Activated CD8-positive, alpha-beta memory T cell treated with anti-CD3 and anti-CD28 coated beads for 1 hour (primary cell): Measurements from ENCODE around the gene SARS1.

Experiments
- DNase-seq, 2 donors: peaks; one replicate each; pipeline ENCODE4 v3.0.0-alpha.2; 2020; ENCODE audit warnings: low read depth in 1 of 2; ENCODE audit errors: extremely low read depth in 1 of 2

SARS1 gene

GRCh38 chr1:109225711-109226445 is 12.2 kb downstream of the SARS1 start:
- no peak for DNase-seq

DNA sequence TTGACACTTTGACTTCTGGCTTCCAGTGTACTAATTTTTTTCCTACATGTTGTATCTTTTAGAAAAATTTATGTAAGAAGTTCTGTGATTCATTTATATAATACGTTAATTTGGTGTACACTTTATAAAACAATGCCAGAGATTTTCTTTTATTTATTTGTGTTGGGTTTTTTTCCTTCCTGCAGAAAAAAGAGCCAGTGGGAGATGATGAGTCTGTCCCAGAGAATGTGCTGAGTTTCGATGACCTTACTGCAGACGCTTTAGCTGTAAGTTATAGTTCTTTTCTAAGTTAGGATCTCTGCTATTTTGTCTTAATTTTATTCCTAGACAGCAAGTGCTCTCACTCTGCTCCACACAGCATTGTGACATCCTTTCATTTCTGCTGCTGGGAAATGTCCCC is 14.4 kb downstream of the SARS1 start:
- DNase-seq = no peak

- no peak for DNase-seq
Measured at GRCh38 chr1:109229531-109230127, 15.9 kb downstream of the SARS1 start.

- no peak for DNase-seq
Measured at GRCh38 chr1:109231066-109231465, 17.3 kb downstream of the SARS1 start.

GRCh38 chr1:109235137-109235536 is 21.4 kb downstream of the SARS1 start:
- no peak for DNase-seq

DNA sequence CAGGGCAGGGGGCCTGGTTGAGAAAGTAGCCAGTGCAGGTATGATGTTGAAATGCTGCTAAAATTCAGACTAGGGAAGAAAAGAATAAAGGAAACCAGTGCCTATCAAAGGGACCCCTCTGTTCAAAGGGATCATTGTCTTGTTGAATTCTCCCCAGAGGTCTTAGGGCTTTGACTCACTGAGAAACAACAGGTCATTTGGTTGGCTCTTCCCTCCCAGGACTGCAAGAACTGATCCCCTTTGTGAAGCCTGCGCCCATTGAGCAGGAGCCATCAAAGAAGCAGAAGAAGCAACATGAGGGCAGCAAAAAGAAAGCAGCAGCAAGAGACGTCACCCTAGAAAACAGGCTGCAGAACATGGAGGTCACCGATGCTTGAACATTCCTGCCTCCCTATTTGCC is 23.8 kb downstream of the SARS1 start:
- no peak for DNase-seq

DNA sequence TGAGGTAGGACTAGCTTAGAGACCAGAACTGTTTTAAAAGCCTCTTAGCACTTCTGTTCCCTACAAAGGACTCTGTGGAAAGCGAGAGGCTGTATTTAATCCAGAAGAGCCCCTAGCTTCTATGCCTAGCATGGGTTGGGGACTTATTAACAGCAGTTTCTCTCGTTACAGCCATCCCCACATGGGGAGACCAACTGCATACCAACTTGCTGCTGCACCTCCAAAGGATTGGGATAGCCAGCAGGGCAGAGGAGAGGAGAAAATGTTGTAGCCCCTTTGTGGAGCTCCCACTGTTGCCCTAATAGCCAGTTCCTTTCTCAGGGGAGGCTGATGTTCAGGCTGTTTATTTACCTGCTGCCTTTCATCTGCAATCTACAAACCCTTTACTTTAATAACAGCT is 24.7 kb downstream of the SARS1 start:
- no peak for DNase-seq

DNA sequence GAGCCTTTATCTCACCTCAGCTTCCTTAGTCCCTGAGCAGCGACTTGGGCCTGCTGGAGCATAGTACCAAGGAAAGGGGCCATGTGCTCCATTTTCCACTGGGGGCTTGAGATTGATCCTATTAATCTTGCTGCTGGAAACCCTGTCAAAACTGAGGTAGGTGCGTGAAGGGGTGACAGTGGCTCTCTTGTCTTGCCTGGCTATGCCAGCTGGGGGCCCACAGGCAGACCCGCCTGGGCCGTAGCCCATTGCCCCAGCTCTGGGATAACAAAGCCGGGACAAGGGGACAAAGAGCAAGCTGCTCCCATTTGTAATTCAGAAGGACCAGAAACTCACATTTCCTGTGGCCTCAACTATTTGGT is 25.3 kb downstream of the SARS1 start:
- no peak for DNase-seq

DNA sequence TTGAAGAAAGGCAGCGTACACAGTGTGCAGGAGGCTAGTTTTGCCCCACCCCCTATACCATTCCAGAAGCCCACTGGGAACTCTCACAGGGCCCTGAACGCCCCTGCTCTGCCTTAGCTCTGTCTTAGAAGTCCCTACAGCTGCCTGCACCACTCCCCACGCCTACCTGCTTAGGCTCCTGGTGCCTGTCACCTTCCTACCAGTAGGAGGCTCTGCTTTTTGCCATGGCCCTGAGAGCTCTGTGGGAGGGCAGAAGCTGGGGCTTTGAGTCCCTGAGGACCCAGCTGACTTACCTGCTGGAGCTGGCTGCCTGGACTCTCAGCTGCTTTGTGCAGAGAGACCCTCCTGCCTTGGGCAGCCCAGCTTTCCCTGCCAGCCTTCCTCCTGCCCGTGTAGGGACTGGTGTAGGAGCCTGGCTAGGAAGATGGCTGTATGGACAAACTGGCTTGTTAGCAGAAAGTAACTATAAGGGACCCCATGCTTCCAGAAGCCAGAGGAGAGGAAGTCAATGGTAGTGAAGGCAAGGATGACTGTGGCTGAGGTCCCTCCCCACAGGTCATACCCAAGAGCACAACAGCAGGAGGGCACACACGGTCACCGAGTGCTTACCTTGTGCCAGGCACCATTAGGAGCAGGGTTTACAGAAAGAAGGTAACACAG is 25.8 kb downstream of the SARS1 start:
- no peak for DNase-seq

DNA sequence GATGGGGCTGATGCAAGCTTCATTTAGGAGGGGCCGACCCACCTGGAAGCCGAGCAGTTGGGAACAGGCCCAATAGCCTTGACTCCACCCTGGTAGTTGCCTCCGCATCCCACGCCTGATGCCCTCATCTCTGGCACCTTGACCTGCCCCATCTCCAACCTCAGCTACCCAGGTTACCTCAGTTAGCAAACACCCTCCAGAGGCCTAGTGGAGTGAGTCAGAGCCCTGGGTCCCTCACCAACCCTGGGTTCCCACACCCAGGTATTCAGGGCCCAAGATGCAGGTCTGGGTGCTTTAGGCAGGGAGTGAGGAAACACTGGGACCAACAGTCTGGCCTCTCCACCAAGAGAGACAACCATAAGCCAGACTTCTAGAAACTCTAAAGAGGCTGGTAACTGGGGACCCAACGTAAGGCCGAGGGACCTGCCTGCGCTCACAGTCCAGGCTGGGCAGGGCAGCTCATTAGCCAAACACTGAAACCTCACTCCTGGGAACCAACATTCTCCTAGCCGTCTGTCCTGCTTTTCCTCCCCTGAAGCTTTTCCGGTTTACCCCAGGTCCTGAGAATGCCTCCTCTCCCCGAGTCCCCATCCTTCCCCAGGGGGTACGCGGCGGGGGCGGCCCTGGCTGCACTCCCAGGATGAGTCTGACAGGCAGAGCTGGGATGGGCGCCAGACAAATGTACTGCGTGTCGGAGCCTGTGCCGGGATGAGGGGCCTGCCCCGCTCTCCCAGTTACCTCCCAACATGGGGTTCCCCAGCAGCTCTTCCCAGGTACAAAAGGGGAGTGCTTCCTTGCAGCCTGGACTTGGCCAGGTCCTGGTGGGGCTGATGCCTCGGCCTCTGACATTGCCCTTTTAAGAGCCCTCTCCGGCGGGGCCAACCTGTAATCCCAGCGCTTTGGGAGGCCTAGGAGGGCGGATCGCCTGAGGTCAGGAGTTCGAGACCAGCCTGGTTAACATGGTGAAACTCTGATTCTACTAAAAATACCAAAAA is 26.7 kb downstream of the SARS1 start:
- no peak for DNase-seq

- no peak for DNase-seq
Measured at GRCh38 chr1:109241344-109241743, 27.6 kb downstream of the SARS1 start.

DNA sequence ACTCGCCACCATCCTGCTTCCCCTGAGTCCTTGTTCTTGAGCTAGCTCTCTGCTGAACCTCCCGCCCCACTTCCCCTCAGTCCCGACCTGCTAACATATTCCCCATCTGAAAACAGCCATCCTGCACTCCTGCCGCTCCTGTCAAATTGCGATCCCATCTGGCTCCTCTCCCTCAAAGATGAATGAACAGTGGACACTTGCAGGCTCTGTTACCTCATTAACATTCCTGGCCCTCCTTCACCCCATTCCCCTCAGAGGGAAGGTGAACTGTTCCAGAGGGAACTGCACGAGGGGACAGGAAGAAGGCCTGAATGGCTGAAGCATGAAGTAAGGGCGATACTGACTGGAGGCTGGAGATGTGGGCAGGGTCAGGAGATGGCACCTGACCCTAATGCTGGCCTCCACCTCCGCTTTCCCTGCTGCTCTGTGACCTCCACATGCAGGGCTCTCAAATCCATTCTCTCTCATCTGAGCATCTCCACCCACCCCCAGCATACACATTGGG is 28.2 kb downstream of the SARS1 start:
- no peak for DNase-seq

GRCh38 chr1:109242387-109242786 is 28.7 kb downstream of the SARS1 start:
- no peak for DNase-seq

DNA sequence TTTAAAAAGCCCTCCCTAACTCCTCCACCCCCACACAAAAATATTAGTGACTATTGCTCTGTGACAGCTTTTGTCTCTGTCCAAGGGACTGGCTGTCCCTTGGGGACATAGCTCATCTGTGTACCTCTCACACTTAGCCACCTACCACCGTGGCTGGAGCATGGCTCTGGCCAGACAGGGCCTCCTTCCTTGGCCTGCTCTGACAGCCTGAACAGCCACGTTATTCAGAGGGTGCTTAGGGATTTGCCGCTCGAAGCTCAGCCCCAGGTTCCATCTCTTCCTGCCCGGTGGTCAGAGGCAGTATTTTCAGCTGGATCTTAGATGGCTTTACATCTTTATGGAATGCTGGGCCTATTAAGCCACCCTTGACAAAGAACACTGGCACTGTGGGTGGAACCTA is 29.5 kb downstream of the SARS1 start:
- no peak for DNase-seq

GRCh38 chr1:109243860-109244552 is 30.3 kb downstream of the SARS1 start:
- DNase-seq = no peak

GRCh38 chr1:109246141-109246551 is 32.4 kb downstream of the SARS1 start:
- no peak for DNase-seq

GRCh38 chr1:109247401-109248365 is 34.0 kb downstream of the SARS1 start:
- DNase-seq = no peak

GRCh38 chr1:109248444-109248796 is 34.7 kb downstream of the SARS1 start:
- DNase-seq = no peak
